ENCODE data around the gene CIC.
"Not testable (repeated sequence)": the region's sequence is repeated elsewhere in the genome, so short reads cannot be mapped to it uniquely, and the experiment has no call there.

CIC gene

GRCh38 chr19:42330241-42330711, 61.2 kb downstream of the CIC start:
- DNase-seq (ENCODE audit: low spot score) (no peak), FAIRE-seq (no peak)

GRCh38 chr19:42331333-42331732, 62.3 kb downstream of the CIC start:
- FAIRE-seq; DNase-seq (ENCODE audit: low spot score): not testable (repeated sequence)

- DNase-seq (ENCODE audit: low spot score) (no peak), FAIRE-seq (no peak)
Measured at GRCh38 chr19:42332059-42332458, 63.0 kb downstream of the CIC start.

GRCh38 chr19:42333018-42333417, 64.0 kb downstream of the CIC start:
- DNase-seq (ENCODE audit: low spot score), result no peak
- no peak for FAIRE-seq

GRCh38 chr19:42333975-42334696, 65.1 kb downstream of the CIC start:
- FAIRE-seq (no peak), DNase-seq (ENCODE audit: low spot score) (no peak)

- DNase-seq (ENCODE audit: low spot score), result no peak
- FAIRE-seq, result no peak
Measured at GRCh38 chr19:42334697-42335373, 65.8 kb downstream of the CIC start.

- FAIRE-seq (no peak), DNase-seq (ENCODE audit: low spot score) (no peak)
Measured at GRCh38 chr19:42335374-42335936, 66.4 kb downstream of the CIC start.

GRCh38 chr19:42335971-42336370, 66.9 kb downstream of the CIC start:
- DNase-seq (ENCODE audit: low spot score), result no peak
- FAIRE-seq, result no peak

GRCh38 chr19:42339126-42339860, 70.2 kb downstream of the CIC start:
- not testable (repeated sequence) for DNase-seq (ENCODE audit: low spot score); FAIRE-seq

GRCh38 chr19:42339922-42340321, 70.9 kb downstream of the CIC start:
- not testable (repeated sequence) for DNase-seq (ENCODE audit: low spot score); FAIRE-seq

GRCh38 chr19:42343344-42344110, 74.5 kb downstream of the CIC start:
- no peak for DNase-seq (ENCODE audit: low spot score)
- FAIRE-seq, result no peak

GRCh38 chr19:42344336-42344893, 75.4 kb downstream of the CIC start:
- DNase-seq (ENCODE audit: low spot score) (no peak), FAIRE-seq (no peak)
